Endothelial cell of umbilical vein (primary cell): Measurements from ENCODE around the gene PTGFRN. TPM values are rescaled to one million over a fixed set of nuclear protein-coding genes. Genes with fewer than 3 reads are reported as not detected.

Experiments
- BruUV-seq: library from RNA; stranded (reverse); fragments of 400-500 nt; replicated peaks from 2 replicates; lab custom pipeline; 2021; lab: Mats Ljungman, UMichigan
- CTCF ChIA-PET: fragments of 300-600, 350-600 bp; sonication (Branson Sonifier 250); formaldehyde crosslinking; loops from one replicate; lab custom pipeline; 2021; ENCODE audit warnings: antibody characterized with exemption, inconsistent platforms; lab: Charles Lee
- POLR2A ChIA-PET: fragments of 300-600, 350-600 bp; sonication (Branson Sonifier 250); formaldehyde crosslinking; loops from one replicate; lab custom pipeline; 2021; ENCODE audit warnings: antibody characterized with exemption, inconsistent platforms; lab: Charles Lee
- DNase-seq: peaks from one replicate; pipeline ENCODE4 v3.0.0-alpha.2; 2011; ENCODE audit warnings: low read depth, low spot score
- FAIRE-seq: peaks from 2 replicates; lab custom pipeline; 2011; peaks lifted over from hg19 to GRCh38; lab: Jason Lieb, UNC
- H2AFZ ChIP-seq: 2 replicates; pipeline ENCODE4 v1.6.0; 2012; ENCODE audit warnings: low read depth, low read length, control low read depth, inconsistent platforms
- H3K27ac ChIP-seq: 2 replicates; pipeline ENCODE4 v1.5.1; 2011; ENCODE audit warnings: low read depth, mild to moderate bottlenecking, control low read depth, low read length, moderate library complexity; ENCODE audit not compliant: insufficient read depth
- H3K27me3 ChIP-seq, 2 experiments: 2 replicates each; pipeline versions ENCODE4 v1.6.0 to v1.6.1; 2011; ENCODE audit warnings: low read length in 2 of 2, mixed read lengths in 1 of 2; ENCODE audit not compliant: control insufficient read depth in 2 of 2, insufficient read depth in 2 of 2
- H3K36me3 ChIP-seq, 2 experiments: 2 replicates in 1 of 2; 3 replicates in 1 of 2; pipeline ENCODE4 v1.5.1; 2011; ENCODE audit warnings: low read length in 2 of 2, mild to moderate bottlenecking in 1 of 2, moderate library complexity in 1 of 2; ENCODE audit not compliant: control insufficient read depth in 2 of 2, insufficient read depth in 2 of 2; ENCODE audit errors: extremely low read depth in 1 of 2
- H3K4me1 ChIP-seq: 3 replicates; pipeline ENCODE4 v1.5.1; 2011; ENCODE audit warnings: mild to moderate bottlenecking, low read length; ENCODE audit not compliant: control insufficient read depth, insufficient read depth; ENCODE audit errors: extremely low read depth
- H3K4me2 ChIP-seq: 2 replicates; pipeline ENCODE4 v1.6.1; 2011; ENCODE audit warnings: low read length, control low read depth, mixed read lengths; ENCODE audit not compliant: insufficient read depth
- H3K4me3 ChIP-seq, 3 experiments: fragments of 200-600 bp in 1 of 3; sonication (generic), shearing (Covaris generic) in 1 of 3; replicated peaks in 1 of 3; 2 replicates each; pipeline ENCODE4 v1.5.1; 2011 to 2016; ENCODE audit warnings: control low read depth in 3 of 3, low read length in 3 of 3, mild to moderate bottlenecking in 2 of 3, inconsistent platforms in 1 of 3, low read depth in 1 of 3, moderate library complexity in 1 of 3; ENCODE audit not compliant: insufficient read depth in 1 of 3
- H3K79me2 ChIP-seq: 2 replicates; pipeline ENCODE4 v1.6.0; 2012; ENCODE audit warnings: low read length, inconsistent platforms; ENCODE audit not compliant: control insufficient read depth, insufficient read depth
- H3K9ac ChIP-seq: replicated peaks from 2 replicates; pipeline ENCODE3; 2011; ENCODE audit warnings: low read length, control low read depth; ENCODE audit not compliant: insufficient read depth; ENCODE audit errors: extremely low read depth
- H3K9me1 ChIP-seq: replicated peaks from 3 replicates; pipeline ENCODE4 v1.6.0; 2011; ENCODE audit warnings: mild to moderate bottlenecking, low read length; ENCODE audit not compliant: control insufficient read depth, insufficient read depth; ENCODE audit errors: extremely low read depth
- H3K9me3 ChIP-seq: replicated peaks from 2 replicates; pipeline ENCODE4 v1.5.1; 2012; ENCODE audit warnings: low read length, inconsistent platforms; ENCODE audit not compliant: control insufficient read depth, insufficient read depth
- H4K20me1 ChIP-seq: replicated peaks from 2 replicates; pipeline ENCODE3; 2011; ENCODE audit warnings: mild to moderate bottlenecking, low read length; ENCODE audit not compliant: control insufficient read depth, insufficient read depth; ENCODE audit errors: extremely low read depth
- FOS ChIP-seq: IDR thresholded peaks from 2 replicates; pipeline ENCODE4 v1.6.1; 2011; ENCODE audit warnings: mild to moderate bottlenecking, low read length, moderate library complexity, borderline replicate concordance; ENCODE audit not compliant: insufficient read depth
- GATA2 ChIP-seq: IDR thresholded peaks from 2 replicates; pipeline ENCODE4 v1.7.0; 2011; ENCODE audit warnings: low read depth, mild to moderate bottlenecking, moderate library complexity, mixed read lengths, low read length; ENCODE audit not compliant: insufficient read length, insufficient read depth
- JUN ChIP-seq: IDR thresholded peaks from 2 replicates; pipeline ENCODE4 v1.6.1; 2011; ENCODE audit warnings: borderline replicate concordance, low read depth; ENCODE audit not compliant: insufficient read length, insufficient read depth
- MYC ChIP-seq: IDR thresholded peaks from one replicate; pipeline ENCODE4 v1.6.1; 2011; ENCODE audit warnings: mild to moderate bottlenecking, low read depth, low read length
- POLR2A ChIP-seq: IDR thresholded peaks from 2 replicates; pipeline ENCODE4 v1.6.1; 2012; ENCODE audit warnings: low read depth, mild to moderate bottlenecking, control low read depth, low read length
- POLR2AphosphoS5 ChIP-seq: IDR thresholded peaks from 2 replicates; pipeline ENCODE4 v1.6.1; 2012; ENCODE audit warnings: low read depth, mild to moderate bottlenecking, control low read depth, low read length, moderate library complexity; ENCODE audit not compliant: insufficient read depth
- dilution Hi-C: fragments of 300-500 bp; cut with MboI; formaldehyde crosslinking; loops from one replicate; pipeline ENCODE4 v1.15.0; 2019; ENCODE audit warnings: low sequenced_read_pairs; ENCODE audit not compliant: extremely low pct_ligation_motif_present
- intact Hi-C: fragments of 100-400 bp; cut with micrococcal nuclease; formaldehyde crosslinking; loops from one replicate; pipeline ENCODE4 v1.10.0; 2022
- polyA plus RNA-seq, 4 experiments: library from polyadenylated mRNA; depleted of rRNA in 3 of 4; stranded (reverse) in 3 of 4; unstranded in 1 of 4; fragments of >200 nt; gene quantifications; 2 replicates each; pipeline versions ENCODE4 v1.2.1 to v1.2.3, GENCODE V29; 2011 to 2012; ENCODE audit warnings: missing spikeins in 1 of 4
- total RNA-seq: library from RNA; stranded (reverse); gene quantifications from 2 replicates; pipeline ENCODE4 v1.2.3, GENCODE V29; 2021
- TF ChIP-seq, protein P1 (sequence below): IDR thresholded peaks from 2 replicates; pipeline ENCODE4 v1.6.1; 2011; ENCODE audit not compliant: insufficient read depth, insufficient read length
- TF ChIP-seq, protein P2 (sequence below), 2 donors: IDR thresholded peaks; 1 replicate in 1 of 2; 2 replicates in 1 of 2; pipeline ENCODE4 v1.5.1; 2011; ENCODE audit warnings: low read length in 2 of 2, mild to moderate bottlenecking in 2 of 2, moderate library complexity in 2 of 2, control low read depth in 1 of 2, inconsistent platforms in 1 of 2, low read depth in 1 of 2; ENCODE audit not compliant: insufficient read depth in 1 of 2; ENCODE audit errors: extremely low read depth in 1 of 2

PTGFRN gene
- total and polyA plus RNA-seq, 2 donors (not counting 3 experiments of a cell fraction or from before 2014, with no cell fraction given), result 39.6 to 60.7 TPM

DNA sequence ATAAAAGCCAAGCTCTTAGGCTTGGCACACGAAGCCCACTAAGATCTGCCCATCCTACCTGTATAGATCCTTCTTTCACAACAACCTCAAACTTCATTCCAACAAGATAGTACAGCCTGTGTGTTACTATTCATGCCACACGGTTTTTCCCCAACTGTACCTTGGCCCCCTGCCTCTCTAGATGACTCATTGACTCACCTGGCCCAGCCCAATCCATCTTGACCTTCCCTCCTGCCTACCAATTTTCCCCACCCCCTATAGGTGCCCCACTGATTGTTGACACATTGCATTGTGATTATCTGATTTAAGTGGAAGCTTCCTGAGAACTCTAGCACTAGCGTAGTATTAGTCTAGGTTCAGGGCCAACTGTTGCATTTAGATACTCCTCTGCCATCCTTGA, 89.9 kb downstream of the PTGFRN start:
- no peaks in the 10 kb centered on the region for H3K36me3 ChIP-seq
- H3K4me2 ChIP-seq, result no peak overlapping the region
- H3K27me3 ChIP-seq, result peaks cover 0 to 1% of the 10 kb centered on the region in 2 experiments
- no peak overlapping the region for H3K9ac ChIP-seq
- dilution Hi-C loops, result no loop called here
- TF ChIP-seq FOS, result no peak
- no peak for TF ChIP-seq POLR2AphosphoS5
- no peak for TF ChIP-seq JUN
- TF ChIP-seq POLR2A, result no peak
- H4K20me1 ChIP-seq, result no peaks in the 10 kb centered on the region
- no peak overlapping the region for H2AFZ ChIP-seq
- ChIA-PET CTCF (no interaction called here), POLR2A (no interaction called here)
- intact Hi-C loops, result no loop called here
- H3K9me1 ChIP-seq, result no peaks in the 10 kb centered on the region
- H3K27ac ChIP-seq, result no peak overlapping the region
- no peaks in the 10 kb centered on the region for H3K9me3 ChIP-seq
- H3K4me3 ChIP-seq, result no peak overlapping the region
- no peak for FAIRE-seq
- no TSS peak for BruUV-seq
- H3K79me2 ChIP-seq, result no peaks in the 10 kb centered on the region
- no peaks in the 10 kb centered on the region for H3K4me1 ChIP-seq
- DNase-seq, result no peak

DNA sequence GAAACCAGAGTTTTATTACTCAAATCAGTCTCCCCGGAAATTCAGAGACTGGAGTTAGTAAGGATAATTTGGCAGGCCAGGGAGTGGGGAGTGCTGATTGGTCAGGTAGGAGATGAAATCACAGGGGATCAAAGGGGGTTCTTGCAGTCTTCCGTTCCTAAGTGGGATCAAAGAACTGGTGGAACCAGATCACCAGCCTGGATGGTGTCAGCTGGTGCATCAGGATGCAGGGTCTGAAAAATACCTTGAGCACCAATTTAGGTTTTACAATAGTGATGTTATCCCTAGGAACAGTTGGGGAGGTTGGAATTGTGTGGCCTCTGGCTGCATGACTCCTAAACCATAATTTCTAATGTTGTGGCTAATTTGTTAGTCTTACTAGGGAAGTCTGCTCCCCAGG, 90.4 kb downstream of the PTGFRN start:
- intact Hi-C loops (no loop called here), dilution Hi-C loops (no loop called here)
- DNase-seq, result no peak
- H3K4me3 ChIP-seq, result no peak overlapping the region
- no peaks in the 10 kb centered on the region for H3K36me3 ChIP-seq
- no peaks in the 10 kb centered on the region for H3K4me1 ChIP-seq
- no peak overlapping the region for H3K27ac ChIP-seq
- no peak overlapping the region for H3K4me2 ChIP-seq
- ChIA-PET CTCF (interaction anchor here (1.0 kb wide), 1 partner anchor 9 kb away, joined by 4 read pairs; no protein-coding TSS in a partner anchor), POLR2A (no interaction called here)
- H3K27me3 ChIP-seq, result peaks cover 0 to 5% of the 10 kb centered on the region in 2 experiments
- no peak for FAIRE-seq
- H3K9ac ChIP-seq, result no peak overlapping the region
- TF ChIP-seq, protein P1, sequence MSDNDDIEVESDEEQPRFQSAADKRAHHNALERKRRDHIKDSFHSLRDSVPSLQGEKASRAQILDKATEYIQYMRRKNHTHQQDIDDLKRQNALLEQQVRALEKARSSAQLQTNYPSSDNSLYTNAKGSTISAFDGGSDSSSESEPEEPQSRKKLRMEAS, result no peak
- TF ChIP-seq JUN (no peak), FOS (no peak), POLR2A (no peak), GATA2 (no peak), MYC (no peak)
- TF ChIP-seq, protein P2, sequence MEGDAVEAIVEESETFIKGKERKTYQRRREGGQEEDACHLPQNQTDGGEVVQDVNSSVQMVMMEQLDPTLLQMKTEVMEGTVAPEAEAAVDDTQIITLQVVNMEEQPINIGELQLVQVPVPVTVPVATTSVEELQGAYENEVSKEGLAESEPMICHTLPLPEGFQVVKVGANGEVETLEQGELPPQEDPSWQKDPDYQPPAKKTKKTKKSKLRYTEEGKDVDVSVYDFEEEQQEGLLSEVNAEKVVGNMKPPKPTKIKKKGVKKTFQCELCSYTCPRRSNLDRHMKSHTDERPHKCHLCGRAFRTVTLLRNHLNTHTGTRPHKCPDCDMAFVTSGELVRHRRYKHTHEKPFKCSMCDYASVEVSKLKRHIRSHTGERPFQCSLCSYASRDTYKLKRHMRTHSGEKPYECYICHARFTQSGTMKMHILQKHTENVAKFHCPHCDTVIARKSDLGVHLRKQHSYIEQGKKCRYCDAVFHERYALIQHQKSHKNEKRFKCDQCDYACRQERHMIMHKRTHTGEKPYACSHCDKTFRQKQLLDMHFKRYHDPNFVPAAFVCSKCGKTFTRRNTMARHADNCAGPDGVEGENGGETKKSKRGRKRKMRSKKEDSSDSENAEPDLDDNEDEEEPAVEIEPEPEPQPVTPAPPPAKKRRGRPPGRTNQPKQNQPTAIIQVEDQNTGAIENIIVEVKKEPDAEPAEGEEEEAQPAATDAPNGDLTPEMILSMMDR (IDR thresholded peaks at IDR 0.05; ENCODE audit: extremely low read depth in 1 of 2, insufficient read depth in 1 of 2, low read depth in 1 of 2, low read length in 2 of 2), result no peak
- H4K20me1 ChIP-seq, result no peaks in the 10 kb centered on the region
- no peaks in the 10 kb centered on the region for H3K9me3 ChIP-seq
- no TSS peak for BruUV-seq
- H3K9me1 ChIP-seq, result no peaks in the 10 kb centered on the region
- H3K79me2 ChIP-seq, result no peaks in the 10 kb centered on the region
- H2AFZ ChIP-seq, result no peak overlapping the region
